Stomach (tissue), 9 donors: ENCODE data around the gene CBY3. TPM values are rescaled to one million over a fixed set of nuclear protein-coding genes. Genes with fewer than 3 reads are reported as not detected.
"Not testable (repeated sequence)": the region's sequence is repeated elsewhere in the genome, so short reads cannot be mapped to it uniquely, and the experiment has no call there.

Source experiments
- DNase-seq, 2 donors: peaks; one replicate each; pipeline versions ENCODE4 v3.0.0 to v3.0.0-alpha.2; 2013 to 2019
- H3K27ac ChIP-seq, 5 donors: fragments of 200-600 bp in 4 of 5; sonication (generic) in 4 of 5; one replicate each; pipeline ENCODE4 v1.5.1; 2013 to 2019; ENCODE audit warnings: mild to moderate bottlenecking in 1 of 5, moderate library complexity in 1 of 5
- H3K27me3 ChIP-seq, 3 donors: fragments of 200-600 bp; sonication (generic); one replicate each; pipeline ENCODE4 v1.5.1; 2017 to 2019; ENCODE audit warnings: mixed run types in 1 of 3
- H3K36me3 ChIP-seq, 4 donors: fragments of 200-600 bp; sonication (generic); 1 replicate in 3 of 4; 2 replicates in 1 of 4; pipeline ENCODE4 v1.5.1; 2016 to 2019
- H3K4me1 ChIP-seq, 4 donors: fragments of 200-600 bp; sonication (generic); one replicate each; pipeline ENCODE4 v1.5.1; 2016 to 2019
- H3K4me3 ChIP-seq, 4 donors: fragments of 200-600 bp; sonication (generic) in 3 of 4; one replicate each; pipeline ENCODE4 v1.5.1; 2016 to 2019; ENCODE audit warnings: mild to moderate bottlenecking in 1 of 4
- H3K9me3 ChIP-seq, 4 donors: fragments of 200-600 bp; sonication (generic); one replicate each; pipeline ENCODE4 v1.5.1; 2016 to 2019
- CTCF ChIP-seq, 7 experiments: fragments of 450-650 bp in 4 of 7; fragments of 200-600 bp in 3 of 7; sonication (generic) in 3 of 7; IDR thresholded peaks; one replicate each; pipeline ENCODE4 v1.5.1; 2016 to 2019; ENCODE audit warnings: antibody characterized with exemption in 7 of 7, control low read depth in 2 of 7, mild to moderate bottlenecking in 1 of 7
- EP300 ChIP-seq: sonication (generic); formaldehyde crosslinking; IDR thresholded peaks from one replicate; pipeline ENCODE4 v1.6.1; 2017; ENCODE audit warnings: antibody characterized with exemption
- POLR2A ChIP-seq, 4 donors: fragments of 450-650 bp; IDR thresholded peaks; one replicate each; pipeline ENCODE4 v1.6.1; 2016; ENCODE audit warnings: antibody characterized with exemption in 4 of 4, control low read depth in 2 of 4, mild to moderate bottlenecking in 1 of 4, moderate library complexity in 1 of 4
- POLR2AphosphoS5 ChIP-seq, 3 donors: sonication (generic); formaldehyde crosslinking; IDR thresholded peaks; one replicate each; pipeline ENCODE4 v1.6.1; 2016; ENCODE audit warnings: antibody characterized with exemption in 3 of 3
- WGBS, 5 donors: extraction: QIAGEN DNeasy Blood & Tissue Kit in 3 of 5; methylation state at CpG; one replicate each; pipeline versions ENCODE4 v1.1.5 to v1.1.7; 2013 to 2018; 5-methylcytosine and 5-hydroxymethylcytosine counted together
- intact Hi-C: fragments of 100-400 bp; cut with DNase I; formaldehyde crosslinking; loops from one replicate; pipeline ENCODE4 v1.15.1; 2023; ENCODE audit warnings: low total_unique reads
- polyA plus RNA-seq, 3 donors: library from polyadenylated mRNA; stranded (reverse); fragments of 200-250 nt; gene quantifications; one replicate each; pipeline ENCODE4 v1.2.3, GENCODE V29; 2013
- total RNA-seq, 5 donors: library from RNA; depleted of rRNA; stranded (reverse); fragments of >200 nt; gene quantifications; one replicate each; pipeline versions ENCODE4 v1.1.0 to v1.2.3, GENCODE V29; 2014 to 2016
- donor health status: healthy with polysubstance abuse.
- donor health status: Bipolar disorder and iron deficiency.
- donor health status: healthy.

The CBY3 gene
- total and polyA plus RNA-seq, 8 donors = 0.15 TPM; not detected in 7

- WGBS, 5 donors = 88 to 92% (median 90%) methylated on average over 6 of the region's 6 CpGs
- Histone ChIP-seq H3K36me3 (no peaks in the 10 kb centered on the region), H3K4me3 (no peak overlapping the region), H3K4me1 (peaks cover 11 to 19% (median 15%) of the 10 kb centered on the region in 4 donors), H3K27me3 (no peaks in the 10 kb centered on the region), H3K27ac (no peak overlapping the region), H3K9me3 (no peaks in the 10 kb centered on the region)
- intact Hi-C loops = no loop called here
- DNase-seq = no peak
- TF ChIP-seq EP300 (no peak), POLR2AphosphoS5 (IDR thresholded peaks at IDR 0.05) (no peak), POLR2A (IDR thresholded peaks at IDR 0.05) (no peak), CTCF (IDR thresholded peaks at IDR 0.05) (no peak)
These were observed 13.7 kb upstream of the CBY3 start for GRCh38 chr5:179694561-179694960.

GRCh38 chr5:179689212-179689611 is 8.4 kb upstream of the CBY3 start:
- H3K4me1 ChIP-seq, H3K27ac ChIP-seq, H3K4me3 ChIP-seq, intact Hi-C loops, H3K9me3 ChIP-seq, H3K36me3 ChIP-seq, H3K27me3 ChIP-seq, DNase-seq: not testable (repeated sequence)
- 85 to 88% (median 86%) methylated on average over 9 of the region's 9 CpGs for WGBS, 5 donors

- TF ChIP-seq CTCF (IDR thresholded peaks at IDR 0.05) (no peak), EP300 (no peak), POLR2A (IDR thresholded peaks at IDR 0.05) (no peak), POLR2AphosphoS5 (IDR thresholded peaks at IDR 0.05) (no peak)
- peak in 1 of 2 donors; percentile 39 for DNase-seq
These were observed 637 bp downstream of the CBY3 start for GRCh38 chr5:179680014-179680779.

GRCh38 chr5:179679014-179679674 is 1.7 kb downstream of the CBY3 start:
- WGBS, 5 donors = 29 to 38% (median 31%) methylated on average over 20 to 41 of the region's 41 CpGs
- intact Hi-C loops = no loop called here
- no peaks in the 10 kb centered on the region for H3K9me3 ChIP-seq
- no peak for TF ChIP-seq POLR2AphosphoS5 (IDR thresholded peaks at IDR 0.05)
- peak in 1 of 7 experiments; percentile 18 for TF ChIP-seq CTCF (IDR thresholded peaks at IDR 0.05)
- H3K36me3 ChIP-seq = no peaks in the 10 kb centered on the region
- peak overlapping the region; percentile 86 to 95 (median 91) for H3K27ac ChIP-seq
- DNase-seq = peak; percentile 80 to 91
- H3K27me3 ChIP-seq = no peaks in the 10 kb centered on the region
- H3K4me3 ChIP-seq = peak overlapping the region; percentile 64 to 75 (median 73)
- H3K4me1 ChIP-seq = peaks cover 24 to 48% (median 37%) of the 10 kb centered on the region in 4 donors

More at GRCh38 chr5:179680014-179680779, 637 bp downstream of the CBY3 start:
- Histone ChIP-seq H3K27ac (no peak overlapping the region), H3K4me3 (no peak overlapping the region), H3K9me3 (no peaks in the 10 kb centered on the region), H3K4me1 (peaks cover 25 to 49% (median 37%) of the 10 kb centered on the region in 4 donors), H3K27me3 (no peaks in the 10 kb centered on the region), H3K36me3 (no peaks in the 10 kb centered on the region)
- intact Hi-C loops = no loop called here
- 81 to 89% (median 89%) methylated on average over 9 of the region's 9 CpGs for WGBS, 5 donors
